Heart left ventricle (tissue), 13 donors: ENCODE results near the gene CD300E.

ENCODE experiments used
- POLR2A ChIP-seq, 2 donors: fragments of 450-650 bp; IDR thresholded peaks; one replicate each; pipeline ENCODE4 v1.6.1; 2017; ENCODE audit warnings: antibody characterized with exemption in 2 of 2, mild to moderate bottlenecking in 2 of 2, moderate library complexity in 2 of 2
- TF ChIP-seq, protein P1 (sequence below), 12 donors: fragments of 200-600 bp; sonication (generic) in 4 of 12; IDR thresholded peaks; one replicate each; pipeline versions ENCODE4 v1.5.0 to v1.8.0; 2018 to 2022; ENCODE audit warnings: antibody characterized with exemption in 12 of 12, mild to moderate bottlenecking in 5 of 12
- donor health status: ischemic (EF 13 %, LVEDD 7.1; RV severe dilation, severe dysfunction).
- donor health status: DM: no; HTN: yes; CAD: no.
- donor health status: DM: no; HTN: no; CAD: no.
- donor health status: ischemic (EF 25% LVEDD 6.9; RV normal size, moderate dysfunction).
- donor health status: ischemic (EF 25% LVEDD 5.7; RV mildly dilated, moderate dysfunction).
- donor health status: ischemic (EF 35%, LVEDD 5.7; RV mildly dilated, moderate dysfunction).
- donor health status: nonischemic (EF 11% LVEDD 7.7; RV severe dilation, severe dysfunction).
- donor health status: DM: yes; HTN: yes; CAD: no.
- donor health status: PGD.
- donor health status: ischemic (EF 29% LVEDD 5.4; RV normal size, mild dysfunction).
- donor health status: nonischemic (EF 23%, LVEDD 6.1; RV moderate dilation, normal function).

DNA sequence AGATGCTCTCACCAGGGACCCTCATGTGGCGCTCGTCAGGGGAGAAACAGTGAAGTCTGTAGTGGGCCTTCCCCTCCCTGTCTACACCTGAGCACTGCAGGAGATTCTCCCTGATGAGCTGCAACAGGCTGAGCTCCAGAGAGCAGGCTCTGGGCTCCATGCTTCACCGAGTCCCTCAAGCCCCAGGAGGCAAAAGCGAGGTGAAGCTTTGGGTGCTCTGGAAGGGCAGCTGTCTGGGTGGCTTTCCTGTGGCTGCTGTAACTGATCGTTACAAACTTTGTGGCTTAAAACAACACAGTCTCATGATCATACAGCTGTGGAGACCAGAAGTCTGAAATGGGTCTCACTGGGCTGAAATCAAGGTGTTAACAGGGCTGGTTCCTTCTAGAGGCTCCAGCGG lies 19.3 kb downstream of the CD300E start:
- TF ChIP-seq, protein P1, sequence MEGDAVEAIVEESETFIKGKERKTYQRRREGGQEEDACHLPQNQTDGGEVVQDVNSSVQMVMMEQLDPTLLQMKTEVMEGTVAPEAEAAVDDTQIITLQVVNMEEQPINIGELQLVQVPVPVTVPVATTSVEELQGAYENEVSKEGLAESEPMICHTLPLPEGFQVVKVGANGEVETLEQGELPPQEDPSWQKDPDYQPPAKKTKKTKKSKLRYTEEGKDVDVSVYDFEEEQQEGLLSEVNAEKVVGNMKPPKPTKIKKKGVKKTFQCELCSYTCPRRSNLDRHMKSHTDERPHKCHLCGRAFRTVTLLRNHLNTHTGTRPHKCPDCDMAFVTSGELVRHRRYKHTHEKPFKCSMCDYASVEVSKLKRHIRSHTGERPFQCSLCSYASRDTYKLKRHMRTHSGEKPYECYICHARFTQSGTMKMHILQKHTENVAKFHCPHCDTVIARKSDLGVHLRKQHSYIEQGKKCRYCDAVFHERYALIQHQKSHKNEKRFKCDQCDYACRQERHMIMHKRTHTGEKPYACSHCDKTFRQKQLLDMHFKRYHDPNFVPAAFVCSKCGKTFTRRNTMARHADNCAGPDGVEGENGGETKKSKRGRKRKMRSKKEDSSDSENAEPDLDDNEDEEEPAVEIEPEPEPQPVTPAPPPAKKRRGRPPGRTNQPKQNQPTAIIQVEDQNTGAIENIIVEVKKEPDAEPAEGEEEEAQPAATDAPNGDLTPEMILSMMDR (IDR thresholded peaks at IDR 0.05): no peak
- no peak for TF ChIP-seq POLR2A (IDR thresholded peaks at IDR 0.05)
